Left lung (tissue), 10 donors: ENCODE data around the gene MAP3K5. TPM values are rescaled to one million over a fixed set of nuclear protein-coding genes. Genes with fewer than 3 reads are reported as not detected.
A peak's percentile ranks its signal among the peaks of the same experiment; 100 is the strongest.
"Not testable (repeated sequence)": the region's sequence is repeated elsewhere in the genome, so short reads cannot be mapped to it uniquely, and the experiment has no call there.

Experiments
- ATAC-seq: fragments of 200-7000 bp; cut with Tn5 transposase; one replicate; pipeline ENCODE4 v1.9.1; 2020; ENCODE audit warnings: moderate library complexity
- DNase-seq, 4 donors: peaks; one replicate each; pipeline ENCODE4 v3.0.0-alpha.2; 2013 to 2020
- H3K27ac ChIP-seq, 2 donors: fragments of 200-600 bp; sonication (generic) in 1 of 2; one replicate each; pipeline versions ENCODE4 v1.5.0 to v1.8.0; 2020 to 2021
- H3K27me3 ChIP-seq, 2 donors: fragments of 200-600 bp; sonication (generic) in 1 of 2; one replicate each; pipeline versions ENCODE4 v1.5.0 to v1.8.0; 2020 to 2021
- H3K36me3 ChIP-seq, 2 donors: fragments of 200-600 bp; sonication (generic) in 1 of 2; one replicate each; pipeline versions ENCODE4 v1.5.0 to v1.8.0; 2020 to 2021
- H3K4me1 ChIP-seq, 2 donors: fragments of 200-600 bp; one replicate each; pipeline ENCODE4 v1.8.0; 2021
- H3K4me3 ChIP-seq, 2 donors: fragments of 200-600 bp; sonication (generic) in 1 of 2; one replicate each; pipeline versions ENCODE4 v1.5.0 to v1.8.0; 2020 to 2021; ENCODE audit warnings: mild to moderate bottlenecking in 1 of 2
- H3K9me3 ChIP-seq, 2 donors: fragments of 200-600 bp; sonication (generic) in 1 of 2; one replicate each; pipeline versions ENCODE4 v1.5.0 to v1.8.0; 2020 to 2021
- intact Hi-C, 2 donors: fragments of 100-400 bp; cut with DNase I; formaldehyde crosslinking; loops; one replicate each; pipeline versions ENCODE4 v1.11.2 to v1.14.2; 2022
- polyA plus RNA-seq, 6 donors: library from polyadenylated mRNA; unstranded; fragments of 120-200 nt; gene quantifications; one replicate each; pipeline ENCODE4 v1.2.1, GENCODE V29; 2013; ENCODE audit not compliant: insufficient read length in 6 of 6
- total RNA-seq, 2 donors: library from RNA; stranded (reverse); fragmentation: NEBNext Ultra II Directional; extraction: Animal tissue kit (Norgen Biotek cat#: 25700); gene quantifications; one replicate each; pipeline ENCODE4 v1.2.1, GENCODE V29; 2021
- TF ChIP-seq, protein P1 (sequence below), 2 donors: fragments of 200-600 bp; sonication (generic) in 1 of 2; IDR thresholded peaks; one replicate each; pipeline versions ENCODE4 v1.5.0 to v1.8.0; 2021; ENCODE audit warnings: antibody characterized with exemption in 2 of 2
- donor health status: DM: no; HTN: yes; CAD: no.
- donor health status: DM: no; HTN: no; CAD: no.

The MAP3K5 gene
- total and polyA plus RNA-seq, 8 donors = 6.3 to 27.7 (median 7.2) TPM

DNA sequence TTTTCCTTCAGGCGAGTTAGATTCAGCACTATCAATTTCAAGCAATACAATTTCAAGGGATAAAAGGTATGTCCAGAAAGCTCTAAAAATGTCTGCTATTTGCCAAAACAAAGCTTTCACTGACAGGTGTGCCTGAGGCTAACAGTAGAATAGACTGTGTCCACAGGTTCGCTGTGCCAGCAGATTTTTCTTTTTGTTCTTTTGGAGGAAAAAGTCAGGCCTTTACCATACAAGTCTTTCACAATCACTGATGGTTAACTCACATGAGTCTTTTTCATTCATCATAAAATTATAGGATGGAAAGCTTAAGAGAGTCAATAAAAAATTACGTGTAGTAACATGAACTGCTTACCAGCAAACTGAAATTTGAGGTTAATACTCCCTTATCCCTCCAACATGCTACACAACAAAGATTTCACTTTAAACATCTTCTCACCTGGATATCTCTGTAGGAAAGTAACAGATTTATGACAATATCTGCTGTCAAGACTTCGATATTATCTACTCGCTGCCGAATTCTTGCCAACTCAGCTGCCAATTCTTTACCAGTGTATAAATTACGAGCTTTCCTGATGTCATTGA, 95.4 kb downstream of the MAP3K5 start:
- TF ChIP-seq, protein P1, sequence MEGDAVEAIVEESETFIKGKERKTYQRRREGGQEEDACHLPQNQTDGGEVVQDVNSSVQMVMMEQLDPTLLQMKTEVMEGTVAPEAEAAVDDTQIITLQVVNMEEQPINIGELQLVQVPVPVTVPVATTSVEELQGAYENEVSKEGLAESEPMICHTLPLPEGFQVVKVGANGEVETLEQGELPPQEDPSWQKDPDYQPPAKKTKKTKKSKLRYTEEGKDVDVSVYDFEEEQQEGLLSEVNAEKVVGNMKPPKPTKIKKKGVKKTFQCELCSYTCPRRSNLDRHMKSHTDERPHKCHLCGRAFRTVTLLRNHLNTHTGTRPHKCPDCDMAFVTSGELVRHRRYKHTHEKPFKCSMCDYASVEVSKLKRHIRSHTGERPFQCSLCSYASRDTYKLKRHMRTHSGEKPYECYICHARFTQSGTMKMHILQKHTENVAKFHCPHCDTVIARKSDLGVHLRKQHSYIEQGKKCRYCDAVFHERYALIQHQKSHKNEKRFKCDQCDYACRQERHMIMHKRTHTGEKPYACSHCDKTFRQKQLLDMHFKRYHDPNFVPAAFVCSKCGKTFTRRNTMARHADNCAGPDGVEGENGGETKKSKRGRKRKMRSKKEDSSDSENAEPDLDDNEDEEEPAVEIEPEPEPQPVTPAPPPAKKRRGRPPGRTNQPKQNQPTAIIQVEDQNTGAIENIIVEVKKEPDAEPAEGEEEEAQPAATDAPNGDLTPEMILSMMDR (IDR thresholded peaks at IDR 0.05) = no peak
- H3K9me3 ChIP-seq = no peaks in the 10 kb centered on the region
- H3K36me3 ChIP-seq = peaks cover 0 to 25% of the 10 kb centered on the region in 2 donors
- H3K27me3 ChIP-seq = no peaks in the 10 kb centered on the region
- no peak overlapping the region for H3K4me3 ChIP-seq
- peak; percentile 12 for ATAC-seq
- H3K4me1 ChIP-seq = peaks cover 0 to 22% of the 10 kb centered on the region in 2 donors
- intact Hi-C loops = no loop called here
- DNase-seq = no peak
- peak overlapping the region in 1 of 2 donors; percentile 74 for H3K27ac ChIP-seq

DNA sequence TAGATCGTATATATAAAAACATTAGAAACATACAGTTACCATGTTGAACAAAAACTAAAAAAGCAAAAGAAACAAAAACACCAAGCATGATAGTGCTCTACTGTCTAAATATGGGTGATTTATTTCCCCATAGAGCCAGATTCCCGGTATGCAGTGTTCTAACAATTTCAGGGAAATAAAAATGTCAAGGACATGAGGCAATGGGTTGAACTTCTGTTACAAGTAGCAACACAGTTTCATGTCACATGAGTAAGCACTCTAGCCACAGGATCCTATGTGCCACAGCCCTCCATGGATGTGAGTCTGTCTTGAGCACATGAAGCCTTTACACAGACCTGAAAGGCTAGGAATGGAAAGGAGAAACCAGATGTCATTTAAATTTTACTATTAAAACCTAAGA, 96.0 kb downstream of the MAP3K5 start:
- H3K27me3 ChIP-seq = no peaks in the 10 kb centered on the region
- DNase-seq = no peak
- TF ChIP-seq, protein P1 (IDR thresholded peaks at IDR 0.05) = no peak
- peaks cover 0 to 25% of the 10 kb centered on the region in 2 donors for H3K36me3 ChIP-seq
- H3K27ac ChIP-seq = peak overlapping the region in 1 of 2 donors; percentile 74
- peaks cover 0 to 22% of the 10 kb centered on the region in 2 donors for H3K4me1 ChIP-seq
- intact Hi-C loops = no loop called here
- no peaks in the 10 kb centered on the region for H3K9me3 ChIP-seq
- ATAC-seq = peak; percentile 94
- H3K4me3 ChIP-seq = no peak overlapping the region

DNA sequence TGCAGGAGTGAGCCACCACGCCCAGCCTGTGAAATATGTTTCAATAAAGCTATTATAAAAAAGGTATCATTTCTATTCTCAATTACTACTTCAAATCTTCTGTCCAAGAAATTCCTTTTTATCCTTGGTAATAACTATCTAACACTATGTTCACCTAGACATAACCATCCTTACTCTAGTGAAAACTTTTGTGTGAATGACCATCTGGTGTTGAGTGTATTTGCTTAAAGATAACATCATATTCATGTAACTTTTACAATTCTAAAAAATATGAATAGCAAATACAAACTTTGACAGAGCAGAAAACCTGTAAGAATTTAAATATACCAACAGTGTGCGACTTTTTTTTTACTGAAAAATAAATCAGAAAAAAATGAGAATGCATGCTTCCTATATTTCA, 96.9 kb downstream of the MAP3K5 start:
- Histone ChIP-seq H3K27me3 (no peaks in the 10 kb centered on the region), H3K4me3 (no peak overlapping the region), H3K27ac (peak overlapping the region in 1 of 2 donors; percentile 74), H3K36me3 (peaks cover 0 to 25% of the 10 kb centered on the region in 2 donors), H3K4me1 (peaks cover 0 to 22% of the 10 kb centered on the region in 2 donors), H3K9me3 (no peaks in the 10 kb centered on the region)
- intact Hi-C loops = no loop called here
- no peak for ATAC-seq
- DNase-seq = no peak
- TF ChIP-seq, protein P1 (IDR thresholded peaks at IDR 0.05) = no peak

DNA sequence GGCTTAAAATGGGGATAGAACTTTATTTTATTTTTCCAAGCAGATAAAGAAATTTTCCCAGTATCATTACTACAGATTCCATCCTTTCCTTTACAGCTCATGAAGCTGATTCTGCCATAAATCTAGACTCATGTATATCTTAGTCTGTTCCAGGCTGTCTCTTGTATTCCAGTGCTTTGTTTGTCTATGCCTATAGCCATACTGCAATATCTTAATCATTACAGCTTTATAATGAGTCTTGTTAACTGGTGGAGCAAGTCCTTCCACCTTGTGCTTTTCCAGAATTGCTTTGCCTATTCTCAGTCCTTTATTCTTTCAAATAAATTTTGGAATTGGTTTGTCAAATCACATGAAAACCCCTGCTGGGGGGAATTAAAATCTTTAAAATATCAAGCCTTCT, 99.2 kb downstream of the MAP3K5 start:
- Histone ChIP-seq H3K27me3 (no peaks in the 10 kb centered on the region), H3K4me1 (peaks cover 0 to 22% of the 10 kb centered on the region in 2 donors), H3K36me3 (peaks cover 0 to 25% of the 10 kb centered on the region in 2 donors), H3K9me3 (no peaks in the 10 kb centered on the region), H3K4me3 (no peak overlapping the region), H3K27ac (no peak overlapping the region)
- TF ChIP-seq, protein P1 (IDR thresholded peaks at IDR 0.05) = no peak
- DNase-seq (no peak), ATAC-seq (no peak)
- intact Hi-C loops = no loop called here

DNA sequence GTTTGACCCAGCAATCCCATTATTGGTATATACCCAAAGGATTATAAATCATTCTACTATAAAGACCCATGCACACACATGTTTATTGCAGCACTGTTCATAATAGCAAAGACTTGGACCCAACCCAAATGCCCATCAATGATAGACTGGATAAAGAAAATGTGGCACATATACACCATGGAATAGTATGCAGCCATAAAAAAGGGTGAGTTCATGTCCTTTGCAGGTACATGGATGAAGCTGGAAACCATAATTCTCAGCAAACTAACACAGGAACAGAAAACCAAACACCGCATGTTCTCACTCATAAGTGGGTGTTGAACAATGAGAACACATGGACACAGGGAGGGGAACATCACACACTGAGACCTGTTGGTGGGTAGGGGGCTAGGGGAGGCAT, 104.4 kb downstream of the MAP3K5 start:
- H3K27ac ChIP-seq, H3K4me3 ChIP-seq, intact Hi-C loops, H3K36me3 ChIP-seq, H3K27me3 ChIP-seq, ATAC-seq, H3K9me3 ChIP-seq, DNase-seq: not testable (repeated sequence)
- H3K4me1 ChIP-seq = peaks cover 0 to 16% of the 10 kb centered on the region in 2 donors
